ENCODE data around the gene RPLP1. TPM values are rescaled to one million over a fixed set of nuclear protein-coding genes. Genes with fewer than 3 reads are reported as not detected.

RPLP1 gene
- total RNA-seq, 1 donor from 2014 or later, result 1,143 TPM

GRCh38 chr15:69463182-69463756, 10.7 kb downstream of the RPLP1 start:
- no peak for ATAC-seq
- intact Hi-C loops (cut with micrococcal nuclease), result no loop called here
- no peak for DNase-seq

GRCh38 chr15:69465253-69465652, 12.6 kb downstream of the RPLP1 start:
- intact Hi-C loops (cut with micrococcal nuclease), result no loop called here
- DNase-seq (no peak), ATAC-seq (no peak)

- intact Hi-C loops (cut with micrococcal nuclease), result no loop called here
- DNase-seq (no peak), ATAC-seq (no peak)
Observed at GRCh38 chr15:69466733-69467132, 14.1 kb downstream of the RPLP1 start.

DNA sequence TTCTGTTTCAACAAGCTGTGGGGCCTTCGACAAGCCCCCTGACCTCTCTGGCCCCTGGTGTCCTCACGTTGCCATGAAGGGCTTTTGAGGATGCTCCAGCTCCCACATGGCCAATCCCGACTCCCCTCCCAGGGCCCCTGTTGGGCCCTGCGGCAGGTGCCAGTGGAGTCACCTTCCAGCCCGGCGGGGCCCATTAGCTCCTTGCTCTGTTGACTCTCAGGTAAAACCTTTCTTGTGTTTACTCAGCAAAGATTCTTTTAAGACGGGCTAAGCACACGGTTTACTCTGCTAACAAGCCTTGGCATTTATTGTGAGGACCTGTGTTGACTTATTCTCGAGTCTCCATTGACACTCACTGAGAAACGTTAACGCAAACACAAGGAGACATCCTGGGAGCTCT, 15.0 kb downstream of the RPLP1 start:
- DNase-seq (no peak), ATAC-seq (no peak)
- intact Hi-C loops (cut with micrococcal nuclease), result no loop called here

- ATAC-seq (no peak), DNase-seq (no peak)
- intact Hi-C loops (cut with micrococcal nuclease), result no loop called here
Observed at GRCh38 chr15:69468241-69469121, 15.9 kb downstream of the RPLP1 start.

GRCh38 chr15:69469467-69470201, 17.0 kb downstream of the RPLP1 start:
- ATAC-seq (no peak), DNase-seq (no peak)
- intact Hi-C loops (cut with micrococcal nuclease), result no loop called here

DNA sequence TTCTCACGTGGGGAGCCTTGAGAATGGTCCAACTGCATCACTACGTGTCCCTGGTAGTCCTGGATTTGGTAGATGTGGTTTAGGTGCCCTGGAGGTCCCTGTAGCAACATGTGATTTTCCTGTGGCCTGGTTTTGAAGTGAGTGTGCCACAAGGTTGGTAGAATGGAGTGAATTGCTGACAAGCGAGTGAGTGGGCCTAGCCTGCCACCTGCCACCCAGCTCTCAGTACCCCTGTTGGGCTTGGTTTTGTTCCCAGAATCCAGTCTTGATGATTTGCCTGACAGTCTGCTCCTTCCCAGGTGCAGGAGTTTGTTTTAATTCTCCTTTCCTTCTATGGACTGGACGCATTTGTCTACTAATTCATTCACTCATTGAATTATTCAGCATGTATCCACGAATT, 19.4 kb downstream of the RPLP1 start:
- intact Hi-C loops (cut with micrococcal nuclease), result no loop called here
- ATAC-seq, result no peak
- no peak for DNase-seq

DNA sequence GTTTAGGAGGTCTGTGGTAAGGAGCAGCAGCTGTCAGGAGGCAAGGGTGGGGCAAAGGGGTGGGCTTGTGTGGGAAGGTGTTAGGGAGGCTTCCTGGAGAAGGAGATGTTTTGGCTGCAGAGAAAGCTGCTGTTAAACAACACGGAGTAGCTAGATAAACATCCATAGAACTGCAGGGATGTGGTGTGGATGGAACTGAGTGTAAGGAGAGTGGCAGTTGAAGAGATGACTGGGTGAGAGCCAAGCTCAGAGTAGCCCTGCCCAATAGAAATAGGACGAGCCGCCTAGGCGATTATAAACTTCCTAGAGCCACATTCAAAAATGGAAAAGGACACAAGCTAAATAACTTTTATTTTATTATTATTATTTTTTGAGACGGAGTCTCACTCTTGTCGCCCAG, 19.9 kb downstream of the RPLP1 start:
- DNase-seq (no peak), ATAC-seq (peak; percentile 45)
- intact Hi-C loops (cut with micrococcal nuclease), result no loop called here

- intact Hi-C loops (cut with micrococcal nuclease), result no loop called here
- ATAC-seq, result no peak
- DNase-seq, result no peak
Observed at GRCh38 chr15:69474291-69474690, 21.7 kb downstream of the RPLP1 start.

DNA sequence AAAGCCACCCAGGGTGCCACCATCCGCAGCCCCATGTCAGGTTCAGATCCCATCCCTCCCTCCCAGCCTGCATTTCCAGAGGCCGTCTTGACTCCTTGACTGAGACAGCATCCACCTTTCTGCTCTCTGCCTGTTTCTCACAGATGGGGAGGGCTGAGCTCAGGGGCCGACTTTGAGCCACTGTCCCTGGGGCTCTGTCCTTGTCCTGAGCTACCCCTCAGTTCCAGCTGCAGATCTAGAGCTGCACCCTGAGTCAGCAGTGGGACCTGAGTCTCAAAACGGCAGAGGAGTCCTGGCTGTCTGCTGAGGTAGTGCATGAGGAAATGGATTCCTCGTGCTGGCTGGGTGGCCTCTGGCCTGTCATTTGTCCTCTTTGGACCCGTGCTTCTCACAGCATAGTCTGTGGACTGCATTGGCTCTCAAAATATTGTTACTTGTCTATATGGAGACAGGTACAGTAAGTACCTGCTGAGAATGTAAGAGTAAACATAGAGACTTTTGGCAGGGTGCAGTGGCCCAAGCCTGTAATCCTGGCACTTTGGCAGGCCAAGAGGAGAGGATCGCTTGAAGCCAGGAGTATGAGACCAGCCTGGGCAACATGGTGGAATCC, 22.3 kb downstream of the RPLP1 start:
- ATAC-seq (no peak), DNase-seq (no peak)
- intact Hi-C loops (cut with micrococcal nuclease), result loop anchor here (5.0 kb wide), 1 partner anchor 1012 kb away; no protein-coding TSS in a partner anchor

GRCh38 chr15:69475769-69476358, 23.2 kb downstream of the RPLP1 start:
- DNase-seq (peak; percentile 84), ATAC-seq (peak; percentile 85)
- intact Hi-C loops (cut with micrococcal nuclease), result loop anchor here (5.0 kb wide), 1 partner anchor 1011 kb away; no protein-coding TSS in a partner anchor

GRCh38 chr15:69476704-69477473, 24.3 kb downstream of the RPLP1 start:
- no peak for DNase-seq
- ATAC-seq, result no peak
- intact Hi-C loops (cut with micrococcal nuclease), result loop anchor here (5.0 kb wide), 1 partner anchor 1010 kb away; no protein-coding TSS in a partner anchor

- ATAC-seq, result peak; percentile 50
- peak; percentile 73 for DNase-seq
- intact Hi-C loops (cut with micrococcal nuclease), result loop anchor here (5.0 kb wide), 1 partner anchor 1009 kb away; no protein-coding TSS in a partner anchor
Observed at GRCh38 chr15:69478259-69478781, 25.7 kb downstream of the RPLP1 start.

DNA sequence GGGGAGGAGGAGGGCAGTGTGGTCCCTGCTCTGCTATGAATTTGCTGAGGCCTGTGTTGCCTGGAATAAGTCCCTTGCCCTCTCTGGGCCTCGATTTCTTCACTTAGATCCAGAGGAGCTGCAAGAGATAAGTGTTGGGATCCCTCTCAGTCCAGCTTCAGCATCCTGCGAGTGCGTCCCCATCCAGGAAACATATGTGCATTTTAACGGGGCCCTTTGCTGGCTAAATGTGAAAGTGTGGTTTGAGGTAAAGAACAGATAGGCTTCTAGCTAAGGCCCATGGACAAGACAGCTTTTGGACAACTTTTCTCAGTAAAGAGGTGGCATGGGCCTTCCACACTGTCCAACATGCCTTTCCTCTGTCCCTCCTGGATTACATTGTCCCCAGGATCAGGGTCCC, 26.5 kb downstream of the RPLP1 start:
- DNase-seq (no peak), ATAC-seq (no peak)
- intact Hi-C loops (cut with micrococcal nuclease), result loop anchor here (5.0 kb wide), 1 partner anchor 1008 kb away; no protein-coding TSS in a partner anchor

DNA sequence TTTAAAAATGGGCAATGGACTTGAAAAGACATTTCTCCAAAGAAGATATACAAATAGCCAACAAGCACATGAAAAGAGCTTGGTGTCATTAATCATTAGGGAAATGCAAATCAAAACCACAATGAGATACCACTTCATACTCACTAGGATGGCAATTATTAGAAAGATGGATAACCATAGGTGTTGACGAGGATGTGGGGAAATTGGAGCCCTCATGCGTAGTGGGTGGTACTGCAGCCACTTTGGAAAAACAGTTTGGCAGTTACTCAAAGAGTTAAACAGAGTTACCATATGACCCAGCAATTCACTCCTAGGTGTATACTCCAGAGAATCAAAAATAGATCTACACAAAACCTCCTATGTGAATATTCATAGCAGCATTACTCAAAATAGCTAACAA, 27.4 kb downstream of the RPLP1 start:
- DNase-seq (no peak), ATAC-seq (no peak)
- intact Hi-C loops (cut with micrococcal nuclease), result loop anchor here (5.0 kb wide), 1 partner anchor 1007 kb away; no protein-coding TSS in a partner anchor

DNA sequence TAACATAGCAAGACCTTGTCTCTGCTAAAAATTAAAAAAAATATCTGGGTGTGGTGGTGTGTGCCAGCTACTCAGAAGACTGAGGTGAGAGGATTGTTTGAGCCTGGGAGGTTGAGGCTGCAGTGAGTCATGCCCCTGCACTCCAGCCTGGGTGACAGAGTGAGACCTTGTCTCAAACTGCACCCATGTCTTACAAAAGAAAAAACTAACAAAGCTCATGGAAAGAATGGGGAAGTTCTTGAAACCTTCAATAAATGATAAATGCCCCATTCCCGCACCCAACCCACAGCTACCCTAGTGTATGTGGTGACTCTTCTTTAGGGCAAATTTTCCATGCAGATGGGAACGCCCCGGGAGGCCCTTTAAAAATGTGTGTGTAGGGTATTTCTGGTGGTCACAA, 28.3 kb downstream of the RPLP1 start:
- intact Hi-C loops (cut with micrococcal nuclease), result no loop called here
- ATAC-seq (no peak), DNase-seq (no peak)

- ATAC-seq, result peak; percentile 60
- intact Hi-C loops (cut with micrococcal nuclease), result no loop called here
- no peak for DNase-seq
Observed at GRCh38 chr15:69482686-69483256, 30.2 kb downstream of the RPLP1 start.

DNA sequence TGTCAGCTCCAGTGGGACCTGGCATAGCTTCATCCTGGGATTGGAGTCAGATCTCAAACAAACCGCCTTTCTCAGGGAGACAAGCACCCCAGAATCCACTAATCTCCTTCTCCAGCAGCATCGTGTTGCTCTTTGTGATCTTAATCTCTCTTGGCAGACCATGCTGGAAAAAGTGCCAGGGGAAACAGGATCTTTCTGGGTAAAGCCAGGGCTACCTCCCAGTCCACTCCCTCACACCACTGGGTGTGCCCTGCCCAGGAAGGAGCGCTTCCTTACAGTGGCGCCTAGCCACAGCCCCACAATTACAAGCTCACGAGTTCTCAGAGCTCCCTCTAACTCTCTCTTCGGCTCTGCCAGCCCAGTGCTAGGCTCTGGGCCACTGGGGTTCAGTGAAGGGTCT, 32.2 kb downstream of the RPLP1 start:
- intact Hi-C loops (cut with micrococcal nuclease), result no loop called here
- DNase-seq, result no peak
- ATAC-seq, result no peak
